ENCODE measurements around the gene SPATS2.

Gene SPATS2

DNA sequence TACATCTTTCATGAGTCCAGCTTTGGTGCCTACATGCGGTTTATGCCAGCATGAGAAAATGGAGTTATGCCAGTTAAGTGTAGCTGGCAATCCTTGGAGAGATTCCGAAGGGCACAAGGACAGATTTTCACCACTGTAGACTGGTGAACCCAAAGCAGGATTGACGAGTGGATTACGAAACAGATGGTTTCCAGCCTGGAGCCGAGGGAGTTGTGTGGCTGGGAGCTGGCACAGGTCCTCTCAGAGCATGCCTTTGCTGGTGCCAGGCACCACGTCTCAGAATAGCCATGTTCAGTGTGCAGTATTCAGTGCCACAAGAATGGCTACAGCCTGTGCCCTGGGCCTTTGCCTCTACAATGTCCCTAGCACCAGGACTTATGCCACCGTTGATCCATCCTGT, 184.8 kb downstream of the SPATS2 start:
- Histone ChIP-seq H3K36me3 (ENCODE audit: control insufficient read depth, insufficient read depth, low read length) (peaks cover 9% of the 10 kb centered on the region; the same call in 1 of the 2 replicates), H3K9me3 (ENCODE audit: control insufficient read depth, insufficient read depth, low read length) (no peaks in the 10 kb centered on the region), H3K27me3 (ENCODE audit: control insufficient read depth, insufficient read depth, low read length) (peaks cover 50% of the 10 kb centered on the region), H3K27ac (ENCODE audit: low read depth, low read length) (no peak overlapping the region), H3K9ac (ENCODE audit: low read depth, low read length) (no peak overlapping the region), H3K4me1 (ENCODE audit: control insufficient read depth, insufficient read depth, low read length) (peaks cover 7% of the 10 kb centered on the region; the same call in 1 of the 2 replicates), H3K4me3 (ENCODE audit: low read depth, low read length) (no peak overlapping the region)

DNA sequence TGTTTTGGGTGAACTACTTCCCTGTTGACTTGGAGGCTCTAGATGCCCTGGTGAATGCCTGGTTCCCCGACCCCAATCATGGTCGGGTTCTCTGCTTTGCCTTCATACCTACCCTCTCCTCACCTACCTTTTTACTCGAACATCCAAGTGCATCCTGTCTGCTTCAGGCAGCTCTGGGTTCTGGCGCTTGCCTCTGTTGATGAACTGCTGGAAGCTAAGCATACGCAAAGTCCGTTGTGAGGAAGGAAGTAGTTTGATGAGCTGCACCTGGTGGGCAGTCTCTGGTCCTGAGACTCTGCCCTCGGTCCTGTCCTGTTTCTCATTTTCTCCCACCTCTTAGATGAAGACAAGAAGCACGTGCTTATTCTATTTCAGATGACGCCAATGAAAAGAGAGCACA, 185.2 kb downstream of the SPATS2 start:
- H3K4me1 ChIP-seq (ENCODE audit: control insufficient read depth, insufficient read depth, low read length), result peaks cover 7% of the 10 kb centered on the region; the same call in 1 of the 2 replicates
- H3K27me3 ChIP-seq (ENCODE audit: control insufficient read depth, insufficient read depth, low read length), result peaks cover 46% of the 10 kb centered on the region
- no peak overlapping the region for H3K4me3 ChIP-seq (ENCODE audit: low read depth, low read length)
- H3K9me3 ChIP-seq (ENCODE audit: control insufficient read depth, insufficient read depth, low read length), result no peaks in the 10 kb centered on the region
- H3K27ac ChIP-seq (ENCODE audit: low read depth, low read length), result no peak overlapping the region
- no peak overlapping the region for H3K9ac ChIP-seq (ENCODE audit: low read depth, low read length)
- peaks cover 13% of the 10 kb centered on the region; the same call in 1 of the 2 replicates for H3K36me3 ChIP-seq (ENCODE audit: control insufficient read depth, insufficient read depth, low read length)

DNA sequence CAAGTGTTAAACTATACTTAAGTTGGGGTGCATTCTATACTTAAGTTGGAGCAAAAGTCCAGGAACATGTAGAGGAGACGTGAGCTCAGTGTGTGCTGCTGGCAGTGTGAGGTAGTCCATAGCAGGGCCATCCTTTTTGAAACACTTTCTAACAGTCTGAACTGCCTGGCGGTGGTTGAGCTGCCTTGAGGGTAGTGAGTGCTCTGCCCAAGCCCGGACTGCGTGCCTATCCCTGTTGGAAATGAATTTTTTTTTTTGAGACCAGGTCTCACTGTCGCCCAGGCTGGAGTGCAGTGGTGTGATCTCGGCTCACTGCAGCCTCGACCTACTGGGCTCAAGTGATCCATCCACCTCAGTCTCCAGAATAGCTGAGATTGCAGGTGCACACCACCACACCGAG, 185.6 kb downstream of the SPATS2 start:
- Histone ChIP-seq H3K4me1 (ENCODE audit: control insufficient read depth, insufficient read depth, low read length) (peaks cover 7% of the 10 kb centered on the region; the same call in 1 of the 2 replicates), H3K27ac (ENCODE audit: low read depth, low read length) (no peak overlapping the region), H3K9ac (ENCODE audit: low read depth, low read length) (no peak overlapping the region), H3K27me3 (ENCODE audit: control insufficient read depth, insufficient read depth, low read length) (peaks cover 42% of the 10 kb centered on the region), H3K9me3 (ENCODE audit: control insufficient read depth, insufficient read depth, low read length) (no peaks in the 10 kb centered on the region), H3K4me3 (ENCODE audit: low read depth, low read length) (no peak overlapping the region), H3K36me3 (ENCODE audit: control insufficient read depth, insufficient read depth, low read length) (peaks cover 17% of the 10 kb centered on the region; the same call in 1 of the 2 replicates)

DNA sequence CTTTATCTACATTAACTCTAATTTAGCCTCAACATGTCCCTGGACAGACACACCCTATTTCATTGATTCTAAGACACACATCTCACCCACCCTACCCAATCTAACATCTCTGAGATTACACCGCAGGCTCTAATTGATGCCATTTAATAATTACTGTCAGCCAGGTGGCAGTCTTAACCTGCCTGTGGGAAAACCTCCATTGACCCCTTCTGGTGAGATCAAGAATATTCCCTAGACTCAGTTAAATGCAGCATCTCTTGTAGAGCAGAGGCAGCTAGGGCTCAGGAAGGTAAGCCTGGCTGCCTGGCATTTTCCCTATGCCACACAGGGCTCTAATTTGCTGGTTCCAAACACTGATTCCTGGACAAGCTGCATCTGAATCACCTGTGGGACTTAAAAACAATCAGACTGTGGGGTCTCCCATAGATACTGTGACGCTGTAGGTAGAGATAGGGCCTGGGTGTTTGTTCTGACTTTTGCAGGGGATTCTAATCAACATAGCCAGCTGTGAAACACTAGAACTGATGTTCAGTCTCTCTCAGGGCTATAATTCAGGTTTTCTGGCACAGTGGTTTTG, 186.3 kb downstream of the SPATS2 start:
- H3K27ac ChIP-seq (ENCODE audit: low read depth, low read length), result no peak overlapping the region
- peaks cover 7% of the 10 kb centered on the region; the same call in 1 of the 2 replicates for H3K4me1 ChIP-seq (ENCODE audit: control insufficient read depth, insufficient read depth, low read length)
- peaks cover 23% of the 10 kb centered on the region for H3K36me3 ChIP-seq (ENCODE audit: control insufficient read depth, insufficient read depth, low read length)
- H3K9me3 ChIP-seq (ENCODE audit: control insufficient read depth, insufficient read depth, low read length), result no peaks in the 10 kb centered on the region
- peaks cover 35% of the 10 kb centered on the region for H3K27me3 ChIP-seq (ENCODE audit: control insufficient read depth, insufficient read depth, low read length)
- H3K4me3 ChIP-seq (ENCODE audit: low read depth, low read length), result no peak overlapping the region
- H3K9ac ChIP-seq (ENCODE audit: low read depth, low read length), result no peak overlapping the region

DNA sequence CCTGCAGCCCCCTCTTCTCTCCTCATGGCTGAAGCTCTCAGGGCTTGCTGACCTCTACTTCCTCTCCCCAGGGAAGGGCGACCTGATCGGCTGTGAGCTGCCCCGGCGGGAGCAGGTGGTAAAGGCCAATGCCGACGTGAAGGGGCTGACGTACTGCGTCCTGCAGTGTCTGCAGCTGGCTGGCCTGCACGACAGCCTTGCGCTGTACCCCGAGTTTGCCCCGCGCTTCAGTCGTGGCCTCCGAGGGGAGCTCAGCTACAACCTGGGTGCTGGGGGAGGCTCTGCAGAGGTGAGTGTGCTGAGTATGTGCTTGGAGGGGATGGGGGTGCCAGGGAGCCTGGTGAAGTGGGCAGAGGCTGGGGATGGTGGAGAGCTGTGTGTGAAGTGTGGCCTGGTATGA, 187.0 kb downstream of the SPATS2 start:
- H3K36me3 ChIP-seq (ENCODE audit: control insufficient read depth, insufficient read depth, low read length), result peaks cover 29% of the 10 kb centered on the region
- H3K9ac ChIP-seq (ENCODE audit: low read depth, low read length), result no peak overlapping the region
- no peak overlapping the region for H3K27ac ChIP-seq (ENCODE audit: low read depth, low read length)
- peaks cover 28% of the 10 kb centered on the region for H3K27me3 ChIP-seq (ENCODE audit: control insufficient read depth, insufficient read depth, low read length)
- H3K4me1 ChIP-seq (ENCODE audit: control insufficient read depth, insufficient read depth, low read length), result peaks cover 3% of the 10 kb centered on the region; the same call in 1 of the 2 replicates
- no peak overlapping the region for H3K4me3 ChIP-seq (ENCODE audit: low read depth, low read length)
- no peaks in the 10 kb centered on the region for H3K9me3 ChIP-seq (ENCODE audit: control insufficient read depth, insufficient read depth, low read length)

DNA sequence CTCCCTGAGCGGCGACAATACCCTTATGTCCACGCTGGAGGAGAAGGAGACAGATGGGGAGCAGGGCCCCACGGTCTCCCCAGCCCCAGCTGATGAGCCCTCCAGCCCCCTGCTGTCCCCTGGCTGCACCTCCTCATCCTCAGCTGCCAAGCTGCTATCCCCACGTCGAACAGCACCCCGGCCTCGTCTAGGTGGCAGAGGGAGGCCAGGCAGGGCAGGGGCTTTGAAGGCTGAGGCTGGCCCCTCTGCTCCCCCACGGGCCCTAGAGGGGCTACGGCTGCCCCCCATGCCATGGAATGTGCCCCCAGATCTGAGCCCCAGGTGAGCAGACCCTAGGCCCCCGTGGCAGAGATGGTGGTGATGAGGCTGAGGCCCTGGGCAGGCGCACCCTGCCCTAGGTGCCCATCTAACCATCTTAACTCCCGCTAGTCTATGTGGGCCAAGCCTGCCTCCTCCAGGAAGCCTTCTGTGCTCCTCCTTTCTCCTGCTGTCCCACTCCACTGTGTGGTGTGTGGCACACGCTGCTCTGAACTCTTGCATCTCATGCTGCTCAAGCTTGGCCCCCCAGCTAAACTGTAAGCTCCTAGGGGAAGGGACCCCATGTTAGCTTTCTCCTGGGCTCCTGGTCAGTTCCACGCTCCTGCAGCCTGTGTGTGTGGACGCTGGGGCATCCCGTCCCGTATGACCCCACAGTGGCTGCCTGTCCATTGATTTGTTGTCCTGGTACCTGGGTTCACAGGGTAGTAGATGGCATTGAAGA, 188.5 kb downstream of the SPATS2 start:
- no peaks in the 10 kb centered on the region for H3K9me3 ChIP-seq (ENCODE audit: control insufficient read depth, insufficient read depth, low read length)
- H3K9ac ChIP-seq (ENCODE audit: low read depth, low read length), result no peak overlapping the region
- peaks cover 45% of the 10 kb centered on the region for H3K36me3 ChIP-seq (ENCODE audit: control insufficient read depth, insufficient read depth, low read length)
- peaks cover 12% of the 10 kb centered on the region for H3K27me3 ChIP-seq (ENCODE audit: control insufficient read depth, insufficient read depth, low read length)
- no peaks in the 10 kb centered on the region for H3K4me1 ChIP-seq (ENCODE audit: control insufficient read depth, insufficient read depth, low read length)
- H3K4me3 ChIP-seq (ENCODE audit: low read depth, low read length), result no peak overlapping the region
- no peak overlapping the region for H3K27ac ChIP-seq (ENCODE audit: low read depth, low read length)

DNA sequence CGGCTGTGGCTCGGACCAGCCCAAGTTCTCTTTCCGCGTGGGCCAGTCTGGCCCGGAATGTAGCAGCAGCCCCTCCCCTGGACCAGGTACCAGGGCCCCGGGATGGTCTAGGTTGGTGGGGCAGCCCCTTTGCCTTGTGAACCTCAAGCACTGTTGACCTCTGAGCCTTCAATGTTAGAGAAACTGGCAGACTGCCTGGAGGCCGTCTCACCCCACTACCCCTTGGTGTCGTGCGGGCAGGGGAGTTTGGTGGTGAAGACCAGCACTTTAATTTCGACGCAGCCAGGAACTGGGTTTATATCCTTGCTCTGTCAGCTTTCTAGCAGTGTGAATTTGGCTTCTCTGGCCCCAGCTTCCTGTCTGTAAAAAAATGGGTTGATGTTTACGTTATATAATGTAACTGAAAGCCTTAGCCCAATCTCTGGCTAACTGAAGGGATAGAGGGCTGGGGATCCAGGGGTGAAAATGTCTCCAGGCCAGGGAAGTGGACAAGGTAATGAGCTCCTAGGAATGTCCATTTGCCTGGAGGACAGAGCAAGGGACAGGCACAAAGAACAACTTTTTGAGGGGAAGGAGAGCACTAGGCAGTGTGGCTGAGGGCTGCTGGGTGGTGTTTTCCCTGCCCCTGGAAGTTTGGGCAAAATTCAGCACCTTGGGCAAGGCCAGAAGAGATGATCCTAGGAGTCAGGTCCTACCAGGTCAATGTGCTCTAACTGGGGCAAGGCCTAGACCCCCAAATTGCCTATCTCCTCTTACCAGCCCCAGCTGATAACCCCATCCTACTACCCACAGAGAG, 189.3 kb downstream of the SPATS2 start:
- H3K9ac ChIP-seq (ENCODE audit: low read depth, low read length), result no peak overlapping the region
- no peaks in the 10 kb centered on the region for H3K9me3 ChIP-seq (ENCODE audit: control insufficient read depth, insufficient read depth, low read length)
- H3K36me3 ChIP-seq (ENCODE audit: control insufficient read depth, insufficient read depth, low read length), result peaks cover 52% of the 10 kb centered on the region
- no peak overlapping the region for H3K27ac ChIP-seq (ENCODE audit: low read depth, low read length)
- H3K4me3 ChIP-seq (ENCODE audit: low read depth, low read length), result no peak overlapping the region
- peaks cover 9% of the 10 kb centered on the region; the same call in 1 of the 2 replicates for H3K27me3 ChIP-seq (ENCODE audit: control insufficient read depth, insufficient read depth, low read length)
- no peaks in the 10 kb centered on the region for H3K4me1 ChIP-seq (ENCODE audit: control insufficient read depth, insufficient read depth, low read length)

DNA sequence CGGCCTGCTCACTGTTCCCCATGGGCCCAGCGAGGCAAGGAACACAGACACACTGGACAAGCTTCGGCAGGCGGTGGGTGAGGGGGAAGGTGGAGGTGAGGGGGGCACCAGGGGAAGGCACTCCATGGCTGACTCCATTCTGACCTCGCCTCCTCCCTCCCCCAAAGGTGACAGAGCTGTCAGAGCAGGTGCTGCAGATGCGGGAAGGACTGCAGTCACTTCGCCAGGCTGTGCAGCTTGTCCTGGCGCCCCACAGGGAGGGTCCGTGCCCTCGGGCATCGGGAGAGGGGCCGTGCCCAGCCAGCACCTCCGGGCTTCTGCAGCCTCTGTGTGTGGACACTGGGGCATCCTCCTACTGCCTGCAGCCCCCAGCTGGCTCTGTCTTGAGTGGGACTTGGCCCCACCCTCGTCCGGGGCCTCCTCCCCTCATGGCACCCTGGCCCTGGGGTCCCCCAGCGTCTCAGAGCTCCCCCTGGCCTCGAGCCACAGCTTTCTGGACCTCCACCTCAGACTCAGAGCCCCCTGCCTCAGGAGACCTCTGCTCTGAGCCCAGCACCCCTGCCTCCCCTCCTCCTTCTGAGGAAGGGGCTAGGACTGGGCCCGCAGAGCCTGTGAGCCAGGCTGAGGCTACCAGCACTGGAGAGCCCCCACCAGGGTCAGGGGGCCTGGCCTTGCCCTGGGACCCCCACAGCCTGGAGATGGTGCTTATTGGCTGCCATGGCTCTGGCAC, 190.1 kb downstream of the SPATS2 start:
- H3K9me3 ChIP-seq (ENCODE audit: control insufficient read depth, insufficient read depth, low read length), result no peaks in the 10 kb centered on the region
- no peak overlapping the region for H3K27ac ChIP-seq (ENCODE audit: low read depth, low read length)
- no peak overlapping the region for H3K4me3 ChIP-seq (ENCODE audit: low read depth, low read length)
- no peaks in the 10 kb centered on the region for H3K4me1 ChIP-seq (ENCODE audit: control insufficient read depth, insufficient read depth, low read length)
- peaks cover 60% of the 10 kb centered on the region for H3K36me3 ChIP-seq (ENCODE audit: control insufficient read depth, insufficient read depth, low read length)
- no peak overlapping the region for H3K9ac ChIP-seq (ENCODE audit: low read depth, low read length)
- H3K27me3 ChIP-seq (ENCODE audit: control insufficient read depth, insufficient read depth, low read length), result peaks cover 5% of the 10 kb centered on the region; the same call in 1 of the 2 replicates

DNA sequence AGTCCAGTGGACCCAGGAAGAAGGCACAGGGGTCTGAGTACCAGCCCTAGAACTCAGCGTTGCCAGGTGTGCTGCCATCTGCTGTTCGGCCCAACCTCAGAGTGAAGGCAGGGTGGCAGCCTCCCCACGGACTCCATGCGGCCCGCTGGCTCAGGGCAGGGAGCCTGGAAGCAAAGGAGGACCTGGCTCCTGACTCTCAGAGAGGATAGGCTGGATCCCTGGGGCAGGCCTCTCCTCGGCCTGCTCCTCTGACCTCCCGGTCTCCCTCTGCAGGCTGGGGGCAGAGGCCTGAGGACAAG, 190.6 kb downstream of the SPATS2 start:
- Histone ChIP-seq H3K27ac (ENCODE audit: low read depth, low read length) (no peak overlapping the region), H3K9me3 (ENCODE audit: control insufficient read depth, insufficient read depth, low read length) (no peaks in the 10 kb centered on the region), H3K4me1 (ENCODE audit: control insufficient read depth, insufficient read depth, low read length) (no peaks in the 10 kb centered on the region), H3K4me3 (ENCODE audit: low read depth, low read length) (no peak overlapping the region), H3K27me3 (ENCODE audit: control insufficient read depth, insufficient read depth, low read length) (0 out of 2 replicates have a peak, but pooled peaks cover under 1% of the 10 kb centered on the region), H3K9ac (ENCODE audit: low read depth, low read length) (no peak overlapping the region), H3K36me3 (ENCODE audit: control insufficient read depth, insufficient read depth, low read length) (peaks cover 65% of the 10 kb centered on the region)

DNA sequence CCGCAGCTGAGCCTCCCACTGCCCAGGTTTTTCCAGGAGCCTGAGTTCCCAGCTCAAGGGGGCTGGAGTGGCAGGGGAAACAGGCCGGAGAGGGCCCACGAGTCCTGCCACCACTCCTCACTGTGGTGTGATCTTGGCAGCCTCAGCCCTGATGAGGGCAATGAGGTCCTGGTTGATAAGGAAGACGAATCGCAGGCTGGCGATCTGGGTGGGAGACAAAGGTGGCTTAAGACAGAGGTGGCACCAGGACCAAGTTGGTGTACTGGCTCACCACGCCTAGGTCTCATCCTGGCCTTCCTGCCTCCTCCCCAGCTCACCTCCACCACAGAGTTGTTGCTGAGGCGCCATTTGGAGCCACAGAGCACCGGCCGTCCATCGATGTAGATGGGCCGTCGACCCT, 191.3 kb downstream of the SPATS2 start:
- Histone ChIP-seq H3K9ac (ENCODE audit: low read depth, low read length) (no peak overlapping the region), H3K27ac (ENCODE audit: low read depth, low read length) (no peak overlapping the region), H3K4me3 (ENCODE audit: low read depth, low read length) (no peak overlapping the region), H3K36me3 (ENCODE audit: control insufficient read depth, insufficient read depth, low read length) (peaks cover 71% of the 10 kb centered on the region), H3K4me1 (ENCODE audit: control insufficient read depth, insufficient read depth, low read length) (no peaks in the 10 kb centered on the region), H3K27me3 (ENCODE audit: control insufficient read depth, insufficient read depth, low read length) (no peaks in the 10 kb centered on the region), H3K9me3 (ENCODE audit: control insufficient read depth, insufficient read depth, low read length) (no peaks in the 10 kb centered on the region)
